GM08714 (cell line): ENCODE data around the gene NOL4L.

ENCODE experiments used
- H3K4me3 ChIP-seq: fragments of 200-500 bp; sonication (Bioruptor generic); 2 replicates; pipeline ENCODE4 v1.5.1; 2014; ENCODE audit warnings: mild to moderate bottlenecking, low read length, inconsistent platforms
- ZNF274 ChIP-seq: IDR thresholded peaks from 2 replicates; pipeline ENCODE4 v1.6.1; 2012; ENCODE audit warnings: mild to moderate bottlenecking, low read depth, low read length

NOL4L gene

GRCh38 chr20:32482143-32482441 is 103.0 kb downstream of the NOL4L start:
- no peak for TF ChIP-seq ZNF274
- no peak overlapping the region; the same call in 1 of the 2 replicates for H3K4me3 ChIP-seq

DNA sequence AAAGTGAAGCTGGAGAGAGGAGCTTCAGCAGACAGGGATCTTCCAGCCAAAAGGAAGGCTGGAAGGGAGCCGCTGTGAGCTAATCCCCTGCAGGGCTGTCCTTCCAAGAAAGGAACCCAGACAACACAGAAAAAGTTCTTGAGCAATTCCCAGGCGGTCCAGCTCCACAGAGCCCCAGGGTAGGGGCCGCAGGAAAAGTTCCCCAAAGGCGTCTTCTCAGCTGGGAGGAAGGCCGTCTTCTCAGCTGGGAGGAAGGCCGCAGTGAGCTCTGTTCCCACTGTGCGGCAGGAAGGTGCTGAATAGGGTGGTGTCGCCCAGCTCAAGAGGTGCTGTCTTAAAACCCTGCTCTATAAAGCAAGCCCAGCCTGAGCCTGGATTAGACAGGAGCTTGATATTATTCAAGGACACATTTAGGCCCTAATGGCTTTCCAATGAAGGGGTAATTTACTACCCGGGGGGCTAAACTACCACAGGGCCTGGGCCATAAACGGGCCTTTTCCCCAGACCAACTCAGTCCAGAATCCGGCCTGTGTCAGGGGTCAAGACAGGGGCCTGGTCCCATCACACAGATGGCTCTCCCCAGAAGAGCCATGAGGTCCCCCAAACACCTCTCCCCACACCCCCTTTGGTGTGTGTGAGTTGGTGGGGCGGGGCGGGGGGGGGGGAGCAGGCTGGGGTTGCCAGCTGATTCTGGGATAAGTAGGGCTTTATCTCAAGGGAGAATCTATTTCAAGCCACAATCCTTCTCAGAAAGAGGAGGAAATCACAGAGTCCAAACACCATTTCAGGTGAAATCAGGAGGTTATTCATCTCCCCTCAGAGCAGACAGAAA is 103.6 kb downstream of the NOL4L start:
- TF ChIP-seq ZNF274 = no peak
- H3K4me3 ChIP-seq = no peak overlapping the region

- no peak overlapping the region for H3K4me3 ChIP-seq
- no peak for TF ChIP-seq ZNF274
These were observed 104.5 kb downstream of the NOL4L start for GRCh38 chr20:32480371-32481241.

DNA sequence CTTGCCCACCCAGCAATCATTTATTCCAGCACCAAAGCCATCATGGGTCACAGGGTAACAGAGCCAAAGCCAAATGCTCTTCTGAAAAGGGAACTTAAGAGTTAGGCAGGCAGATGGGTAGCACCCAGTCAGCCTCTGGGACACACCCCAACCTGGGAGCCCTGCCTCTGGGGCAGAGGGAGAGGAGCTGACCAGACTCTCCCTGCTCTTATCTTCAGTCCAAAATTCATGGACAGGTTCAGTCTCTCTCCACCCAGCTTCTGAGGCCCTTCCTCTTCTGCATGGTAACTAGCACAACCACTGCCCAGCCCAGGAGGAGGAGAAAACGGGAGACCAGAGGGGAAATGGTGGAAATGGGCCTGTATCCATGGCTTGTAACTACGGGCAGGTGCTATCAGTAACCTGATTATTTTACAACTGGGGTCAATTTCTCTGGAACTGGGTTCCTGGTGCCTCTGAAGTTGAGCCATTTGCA is 105.4 kb downstream of the NOL4L start:
- no peak overlapping the region for H3K4me3 ChIP-seq
- no peak for TF ChIP-seq ZNF274

GRCh38 chr20:32479012-32479411 is 106.1 kb downstream of the NOL4L start:
- no peak overlapping the region for H3K4me3 ChIP-seq
- no peak for TF ChIP-seq ZNF274

DNA sequence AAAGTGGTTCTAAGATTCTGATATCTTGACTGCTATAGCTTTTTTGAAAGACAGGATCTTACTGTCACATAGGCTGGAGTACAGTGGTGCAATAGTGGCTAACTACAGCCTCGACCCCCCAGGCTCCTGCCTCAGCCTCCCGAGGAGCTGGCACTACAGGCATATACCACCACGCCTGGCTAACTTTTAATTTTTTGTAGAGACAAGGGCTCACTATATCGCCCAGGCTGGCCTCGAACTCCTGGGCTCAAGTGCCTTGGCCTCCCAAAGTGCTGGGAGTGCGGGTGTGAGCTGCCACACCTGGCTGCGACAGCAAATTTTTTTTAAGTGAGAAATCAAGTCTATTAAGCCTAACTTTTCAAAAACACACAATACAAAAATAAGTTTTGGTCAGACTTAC is 106.6 kb downstream of the NOL4L start:
- TF ChIP-seq ZNF274 = no peak

GRCh38 chr20:32477594-32478512 is 107.3 kb downstream of the NOL4L start:
- TF ChIP-seq ZNF274 = no peak

More for the DNA sequence above, 106.6 kb downstream of the NOL4L start:
- H3K4me3 ChIP-seq = no peak overlapping the region

DNA sequence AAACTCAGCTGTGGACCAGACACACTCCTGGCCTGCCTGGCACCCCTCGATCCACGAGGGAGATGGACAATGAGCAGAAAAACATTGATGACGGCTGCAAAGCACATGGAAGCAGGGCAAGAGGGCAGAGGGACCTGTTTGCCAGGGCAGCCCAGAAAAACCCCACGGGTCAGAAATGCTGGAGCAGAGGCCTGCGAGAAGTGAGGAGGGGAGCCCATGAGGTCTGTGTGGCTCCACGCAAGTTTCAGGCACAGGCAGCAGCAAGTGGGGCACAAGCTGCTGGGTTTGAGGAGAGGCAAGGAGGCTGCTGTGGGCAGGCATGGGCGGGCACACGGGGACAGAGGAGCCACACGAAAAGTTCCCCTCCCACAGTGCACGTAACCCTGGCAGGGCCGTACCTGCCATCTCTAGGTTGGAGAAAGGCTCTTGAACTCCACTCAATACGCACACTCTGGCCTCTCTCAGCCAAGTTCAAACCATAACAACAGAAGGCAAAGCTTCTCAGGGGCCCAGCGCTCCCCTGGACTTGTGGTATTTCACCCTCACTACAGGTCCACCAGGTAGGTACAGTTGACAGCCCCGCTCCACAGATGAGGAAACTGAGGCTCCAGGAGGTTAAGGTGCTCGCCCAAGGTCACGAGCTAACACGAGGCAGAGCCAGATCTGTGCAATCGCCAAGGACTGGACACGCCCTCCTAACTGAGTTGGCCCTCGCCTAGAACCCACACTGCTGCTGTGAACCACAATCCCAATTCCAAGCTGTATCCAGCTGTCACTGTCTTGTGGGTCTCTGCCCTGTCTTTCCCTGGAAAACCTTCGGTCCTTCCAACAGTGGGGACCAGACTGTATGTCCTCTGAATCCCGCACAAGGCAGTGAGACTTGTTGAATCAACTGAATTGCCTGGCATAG is 108.2 kb downstream of the NOL4L start:
- no peak overlapping the region for H3K4me3 ChIP-seq
- TF ChIP-seq ZNF274 = no peak

More at GRCh38 chr20:32477594-32478512, 107.3 kb downstream of the NOL4L start:
- H3K4me3 ChIP-seq = no peak overlapping the region

DNA sequence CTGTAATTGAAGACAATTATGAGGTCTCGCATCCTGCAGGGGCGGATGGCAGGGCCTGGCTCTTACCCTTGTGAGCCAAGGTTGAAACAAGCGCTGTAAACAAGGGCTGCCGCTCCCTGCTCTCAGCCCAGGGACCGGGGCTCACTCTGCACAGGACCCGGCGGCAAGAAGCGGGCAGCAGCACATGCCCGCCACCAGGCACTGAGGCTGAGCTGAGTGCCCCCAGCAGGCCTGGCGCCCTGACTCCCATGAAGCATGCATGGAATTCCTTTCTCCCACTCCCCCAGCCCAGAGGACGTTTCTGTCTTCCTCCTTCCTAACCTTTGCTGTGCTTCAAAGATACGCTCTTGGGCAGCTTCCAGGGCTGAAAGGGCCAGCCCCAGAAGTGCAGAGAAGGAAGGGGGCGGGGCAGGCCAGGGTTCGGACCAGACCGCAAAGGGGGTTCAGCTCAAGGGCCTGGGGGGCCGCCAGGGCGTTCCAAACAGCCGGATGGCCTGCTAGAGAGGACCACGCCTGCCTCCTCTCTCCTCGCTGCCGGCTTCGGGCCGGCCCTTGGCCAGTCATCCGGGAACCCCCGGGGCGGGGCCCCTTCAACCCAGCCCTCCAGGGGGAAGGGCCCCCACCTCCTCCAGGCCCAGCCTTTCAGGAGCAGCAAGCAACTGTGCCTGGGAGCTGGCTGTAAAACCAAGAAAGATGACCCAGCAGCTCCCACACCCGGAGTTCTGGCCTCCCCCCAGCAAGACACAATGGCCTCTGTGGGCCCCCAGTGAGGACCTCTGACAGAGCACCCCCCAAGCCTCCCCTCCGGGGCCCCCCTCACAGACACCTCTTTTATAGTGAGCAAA is 109.9 kb downstream of the NOL4L start:
- no peak overlapping the region for H3K4me3 ChIP-seq
- TF ChIP-seq ZNF274 = no peak

GRCh38 chr20:32474717-32474966 is 110.5 kb downstream of the NOL4L start:
- H3K4me3 ChIP-seq = no peak overlapping the region
- no peak for TF ChIP-seq ZNF274

DNA sequence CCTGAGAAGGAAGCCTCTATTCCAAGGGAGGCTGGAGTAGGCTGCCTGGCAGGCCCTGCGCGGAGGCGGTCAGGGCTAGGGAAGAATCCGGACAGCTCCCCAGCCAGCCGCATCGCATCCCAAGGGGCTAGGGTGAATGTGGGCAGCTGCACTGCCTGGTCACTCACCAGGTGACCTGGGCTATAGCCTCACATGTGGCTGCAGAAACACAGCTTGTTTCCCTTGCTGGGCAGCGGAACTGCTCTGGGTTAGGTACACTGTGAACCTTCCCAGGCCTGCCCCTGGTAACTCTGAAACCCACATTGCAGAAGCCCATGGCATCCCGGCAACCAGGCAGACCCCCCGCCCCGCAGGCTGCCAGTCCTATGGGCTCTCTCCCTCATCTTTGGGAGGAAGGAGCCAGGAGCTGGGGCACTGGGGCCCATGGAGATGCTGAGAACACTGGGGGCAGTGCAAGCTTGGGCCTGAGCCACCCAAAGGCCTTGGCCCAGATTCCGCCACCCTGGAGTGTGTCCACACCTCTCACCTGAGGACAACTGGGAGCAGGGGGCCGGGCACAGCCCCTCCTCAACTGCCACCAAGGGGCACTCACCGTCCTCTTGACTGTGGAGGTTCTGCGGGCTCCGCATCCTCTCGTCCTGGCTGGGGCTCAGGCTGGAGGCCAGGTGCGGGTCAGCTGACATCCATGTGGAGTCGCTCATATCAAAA is 111.0 kb downstream of the NOL4L start:
- H3K4me3 ChIP-seq = no peak overlapping the region
- no peak for TF ChIP-seq ZNF274
